NCI-H2196 treated with DMSO at 0.1 percent for 48 hours (cell line): ENCODE results near the gene GUCY2D.
A peak's percentile ranks its signal among the peaks of the same experiment; 100 is the strongest.
"Not testable (repeated sequence)": the region's sequence is repeated elsewhere in the genome, so short reads cannot be mapped to it uniquely, and the experiment has no call there.

Experiments
- DNase-seq: peaks from one replicate; lab custom pipeline; 2025; ENCODE audit not compliant: unreplicated experiment; lab: John Stamatoyannopoulos, UW

The GUCY2D gene

GRCh38 chr17:8041979-8042378 lies 39.6 kb downstream of the GUCY2D start:
- DNase-seq = no peak

GRCh38 chr17:8044819-8045810 lies 42.7 kb downstream of the GUCY2D start:
- DNase-seq = no peak

DNA sequence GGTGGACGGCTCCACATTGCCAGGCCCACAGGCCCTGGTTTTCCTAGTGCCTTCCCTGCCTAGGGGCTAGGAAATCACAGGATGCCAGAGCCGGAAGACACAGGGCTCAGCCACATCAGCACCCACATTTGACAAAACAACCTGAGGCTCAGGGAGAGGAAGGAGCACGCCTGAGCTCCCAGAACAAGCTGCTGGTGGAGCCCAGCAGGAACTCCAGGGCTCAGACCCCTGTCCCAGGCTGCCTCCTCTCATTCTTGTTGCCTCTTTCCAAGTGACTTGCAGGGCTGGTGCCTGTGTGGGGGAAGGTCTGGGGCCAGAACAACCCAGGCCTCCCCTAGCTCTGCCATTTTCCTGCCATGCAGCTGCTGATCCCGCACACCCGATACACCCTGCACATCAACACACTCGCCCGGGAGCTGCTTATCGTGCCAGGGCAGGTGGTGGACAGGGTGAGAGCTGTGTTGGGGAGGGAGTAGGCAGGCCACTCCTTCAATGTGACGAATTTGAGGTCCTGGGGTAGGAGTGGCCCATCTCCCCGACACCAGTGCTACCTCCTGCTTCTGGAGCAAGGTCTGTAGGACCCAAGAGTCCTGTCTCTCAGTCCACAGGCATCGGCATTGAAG lies 44.0 kb downstream of the GUCY2D start:
- no peak for DNase-seq

- DNase-seq = no peak
These were observed 44.7 kb downstream of the GUCY2D start for GRCh38 chr17:8046929-8047768.

DNA sequence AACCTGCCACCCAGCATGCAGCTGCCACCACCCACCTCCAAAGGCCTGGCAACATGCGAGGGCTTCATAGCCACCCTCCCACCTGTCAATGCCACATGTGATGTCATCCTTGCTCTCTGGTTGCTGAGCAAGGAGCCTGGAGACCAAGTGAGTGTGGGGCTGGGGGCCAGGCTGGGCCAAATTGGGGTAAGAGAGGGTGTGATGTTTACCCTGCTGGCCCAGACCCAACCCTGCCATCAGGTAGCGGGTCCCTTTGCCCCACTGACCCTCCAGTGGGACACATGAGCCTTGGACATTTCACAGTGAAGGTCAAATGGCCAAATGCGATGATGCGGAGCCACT lies 45.3 kb downstream of the GUCY2D start:
- no peak for DNase-seq

DNA sequence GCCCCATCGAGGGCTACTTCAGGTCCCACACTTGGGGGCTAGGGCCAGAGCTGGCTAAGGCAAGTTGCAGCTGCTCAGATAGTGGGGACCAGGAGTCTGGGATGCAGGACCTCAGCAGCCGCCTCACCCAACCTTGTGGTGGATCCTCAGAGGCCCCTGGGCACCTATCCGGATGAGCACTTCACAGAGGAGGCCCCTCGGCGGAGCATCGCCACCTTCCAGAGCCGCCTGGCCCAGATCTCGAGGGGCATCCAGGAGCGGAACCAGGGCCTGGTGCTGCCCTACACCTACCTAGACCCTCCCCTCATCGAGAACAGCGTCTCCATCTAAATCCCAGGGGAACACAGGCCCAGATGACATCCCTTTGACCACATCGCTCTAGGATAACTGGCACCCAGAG lies 45.8 kb downstream of the GUCY2D start:
- no peak for DNase-seq

GRCh38 chr17:8048736-8049135 lies 46.3 kb downstream of the GUCY2D start:
- DNase-seq = no peak

DNA sequence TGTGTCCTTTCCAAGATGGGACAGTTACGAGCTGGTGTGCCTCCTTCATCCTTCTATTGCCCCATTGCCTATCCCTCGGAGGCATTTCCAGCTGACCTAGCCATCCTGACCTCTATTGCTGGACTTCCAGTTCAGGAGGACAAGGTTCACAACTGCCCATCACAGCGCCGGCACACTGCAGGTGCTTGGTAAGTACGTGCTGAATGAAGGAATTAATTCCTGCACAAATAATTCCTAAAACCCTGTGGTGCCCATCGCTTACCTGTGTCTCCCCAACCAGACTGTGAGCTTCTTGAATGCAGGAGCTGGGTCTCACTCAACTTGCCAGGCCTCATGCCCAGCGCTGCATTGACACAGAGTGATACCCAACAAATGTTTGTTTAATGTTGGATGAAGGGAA lies 49.4 kb downstream of the GUCY2D start:
- no peak for DNase-seq

GRCh38 chr17:8052256-8053252 lies 50.1 kb downstream of the GUCY2D start:
- no peak for DNase-seq

DNA sequence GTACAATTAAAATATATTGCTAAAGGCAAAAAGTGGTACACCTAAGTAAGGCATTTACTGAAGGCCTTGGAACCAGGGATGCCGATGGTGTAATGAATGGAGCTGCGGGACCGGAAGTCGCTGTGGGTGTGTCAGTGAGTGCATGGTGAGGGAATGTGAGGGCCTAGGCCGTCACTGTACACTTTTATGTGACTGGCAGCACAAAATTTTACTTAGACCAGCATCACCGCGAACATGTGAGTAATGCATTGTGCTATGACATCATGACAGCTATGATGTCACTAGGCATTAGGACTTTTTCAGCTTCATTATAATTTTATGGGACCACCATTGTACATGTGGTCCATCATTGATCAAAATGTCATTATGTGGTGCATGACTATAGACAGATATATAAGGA lies 51.2 kb downstream of the GUCY2D start:
- DNase-seq = no peak

GRCh38 chr17:8055851-8056231 lies 53.4 kb downstream of the GUCY2D start:
- no peak for DNase-seq

GRCh38 chr17:8056232-8056975 lies 54.0 kb downstream of the GUCY2D start:
- DNase-seq = peak; percentile 7

DNA sequence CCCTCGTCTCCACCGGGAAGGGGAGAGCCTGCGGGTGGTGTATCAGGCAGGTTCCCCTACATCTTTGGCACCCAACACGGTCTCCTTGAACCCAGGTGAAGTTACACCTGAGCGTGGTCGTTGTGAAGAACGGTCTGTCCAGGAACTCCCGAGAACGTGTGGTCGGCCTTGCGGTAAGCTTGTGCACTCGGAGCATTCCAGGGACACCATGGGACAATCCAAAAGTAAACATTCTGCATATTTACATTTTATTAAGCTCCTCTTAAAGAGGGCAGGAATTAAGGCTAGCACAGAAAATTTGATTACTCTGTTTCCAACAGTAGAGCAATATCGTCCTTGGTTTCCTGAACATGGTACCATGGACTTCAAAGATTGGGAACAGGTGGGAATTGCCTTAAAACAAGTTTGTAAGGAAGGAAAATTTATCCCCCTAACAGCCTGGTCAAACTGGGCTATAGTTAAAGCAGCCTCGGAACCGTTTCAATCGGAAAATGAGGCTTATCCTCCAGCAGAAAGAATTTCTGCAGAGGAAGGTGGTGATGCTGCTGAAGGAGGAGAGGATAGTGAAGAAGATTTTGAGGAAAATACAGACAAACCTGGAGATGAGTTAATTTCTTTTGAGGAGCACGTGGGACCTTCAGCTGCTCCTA lies 54.7 kb downstream of the GUCY2D start:
- no peak for DNase-seq

- peak; percentile 46 for DNase-seq
These were observed 55.3 kb downstream of the GUCY2D start for GRCh38 chr17:8057691-8058114.

- no peak for DNase-seq
These were observed 56.7 kb downstream of the GUCY2D start for GRCh38 chr17:8059131-8059530.

DNA sequence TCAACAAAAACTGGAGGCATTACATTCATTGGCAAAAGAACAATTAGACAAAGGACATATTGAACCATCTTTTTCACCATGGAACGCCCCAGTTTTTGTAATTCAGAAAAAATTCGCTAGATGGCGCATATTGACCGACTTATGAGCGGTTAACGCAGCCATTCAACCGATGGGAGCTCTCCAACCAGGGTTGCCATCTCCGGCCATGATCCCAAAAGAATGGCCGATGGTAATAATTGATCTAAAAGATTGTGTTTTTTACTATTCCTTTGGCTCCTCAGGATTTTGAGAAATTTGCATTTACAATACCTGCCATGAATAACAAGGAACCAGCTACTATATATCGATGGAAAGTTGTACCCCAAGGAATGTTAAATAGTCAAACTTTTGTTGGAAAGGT lies 57.9 kb downstream of the GUCY2D start:
- DNase-seq = no peak

GRCh38 chr17:8061851-8062250 lies 59.4 kb downstream of the GUCY2D start:
- not testable (repeated sequence) for DNase-seq

- no peak for DNase-seq
These were observed 60.0 kb downstream of the GUCY2D start for GRCh38 chr17:8062435-8062806.

GRCh38 chr17:8062807-8063483 lies 60.5 kb downstream of the GUCY2D start:
- no peak for DNase-seq
